Panc1 (cell line): ENCODE data around the gene ALK.

ENCODE experiments used
- POLR2AphosphoS5 ChIP-seq: IDR thresholded peaks from 2 replicates; pipeline ENCODE4 v1.6.1; 2012; ENCODE audit warnings: mild to moderate bottlenecking, low read depth, low read length, moderate library complexity
- TF ChIP-seq, protein P1 (sequence below): fragments of 450-650 bp; IDR thresholded peaks from 2 replicates; pipeline ENCODE4 v1.5.1; 2017; ENCODE audit warnings: mild to moderate bottlenecking
- TF ChIP-seq, protein P2 (sequence below), 2 experiments: IDR thresholded peaks; 2 replicates each; pipeline ENCODE4 v1.6.1; 2011 to 2012; ENCODE audit warnings: low read depth in 2 of 2, control low read depth in 1 of 2, low read length in 1 of 2, mild to moderate bottlenecking in 1 of 2, moderate library complexity in 1 of 2; ENCODE audit not compliant: insufficient read depth in 1 of 2

DNA sequence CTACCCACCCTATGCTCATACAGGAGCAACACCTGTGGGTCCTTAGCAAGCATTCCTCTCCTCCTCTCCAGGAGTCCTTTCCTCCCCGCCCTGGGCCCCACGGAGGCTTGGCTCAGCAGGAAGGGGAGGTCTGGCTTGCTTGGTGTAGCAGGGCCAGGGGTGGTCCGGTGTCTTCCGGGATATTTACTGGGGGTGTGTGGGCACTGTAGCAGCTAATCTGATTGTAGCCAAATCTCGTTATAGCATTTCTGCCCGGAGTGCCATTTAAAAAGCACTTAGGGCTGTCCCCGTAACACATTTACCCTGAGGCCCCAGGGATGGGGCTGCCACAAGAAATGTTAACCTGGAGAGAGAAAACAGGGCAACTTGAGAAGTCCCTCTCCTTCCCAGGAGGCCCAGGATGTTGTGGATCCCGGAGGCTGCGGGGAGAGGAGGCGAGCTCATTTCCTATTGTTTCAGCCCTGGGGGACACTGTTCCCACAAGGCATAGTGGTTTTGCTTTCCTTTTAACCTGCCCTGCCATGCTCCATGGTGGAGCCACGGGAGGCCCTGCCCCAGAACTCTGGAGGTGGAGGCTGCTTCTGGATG, 671.6 kb downstream of the ALK start:
- TF ChIP-seq POLR2AphosphoS5: no peak
- TF ChIP-seq, protein P1, sequence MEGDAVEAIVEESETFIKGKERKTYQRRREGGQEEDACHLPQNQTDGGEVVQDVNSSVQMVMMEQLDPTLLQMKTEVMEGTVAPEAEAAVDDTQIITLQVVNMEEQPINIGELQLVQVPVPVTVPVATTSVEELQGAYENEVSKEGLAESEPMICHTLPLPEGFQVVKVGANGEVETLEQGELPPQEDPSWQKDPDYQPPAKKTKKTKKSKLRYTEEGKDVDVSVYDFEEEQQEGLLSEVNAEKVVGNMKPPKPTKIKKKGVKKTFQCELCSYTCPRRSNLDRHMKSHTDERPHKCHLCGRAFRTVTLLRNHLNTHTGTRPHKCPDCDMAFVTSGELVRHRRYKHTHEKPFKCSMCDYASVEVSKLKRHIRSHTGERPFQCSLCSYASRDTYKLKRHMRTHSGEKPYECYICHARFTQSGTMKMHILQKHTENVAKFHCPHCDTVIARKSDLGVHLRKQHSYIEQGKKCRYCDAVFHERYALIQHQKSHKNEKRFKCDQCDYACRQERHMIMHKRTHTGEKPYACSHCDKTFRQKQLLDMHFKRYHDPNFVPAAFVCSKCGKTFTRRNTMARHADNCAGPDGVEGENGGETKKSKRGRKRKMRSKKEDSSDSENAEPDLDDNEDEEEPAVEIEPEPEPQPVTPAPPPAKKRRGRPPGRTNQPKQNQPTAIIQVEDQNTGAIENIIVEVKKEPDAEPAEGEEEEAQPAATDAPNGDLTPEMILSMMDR: no peak
- TF ChIP-seq, protein P2, sequence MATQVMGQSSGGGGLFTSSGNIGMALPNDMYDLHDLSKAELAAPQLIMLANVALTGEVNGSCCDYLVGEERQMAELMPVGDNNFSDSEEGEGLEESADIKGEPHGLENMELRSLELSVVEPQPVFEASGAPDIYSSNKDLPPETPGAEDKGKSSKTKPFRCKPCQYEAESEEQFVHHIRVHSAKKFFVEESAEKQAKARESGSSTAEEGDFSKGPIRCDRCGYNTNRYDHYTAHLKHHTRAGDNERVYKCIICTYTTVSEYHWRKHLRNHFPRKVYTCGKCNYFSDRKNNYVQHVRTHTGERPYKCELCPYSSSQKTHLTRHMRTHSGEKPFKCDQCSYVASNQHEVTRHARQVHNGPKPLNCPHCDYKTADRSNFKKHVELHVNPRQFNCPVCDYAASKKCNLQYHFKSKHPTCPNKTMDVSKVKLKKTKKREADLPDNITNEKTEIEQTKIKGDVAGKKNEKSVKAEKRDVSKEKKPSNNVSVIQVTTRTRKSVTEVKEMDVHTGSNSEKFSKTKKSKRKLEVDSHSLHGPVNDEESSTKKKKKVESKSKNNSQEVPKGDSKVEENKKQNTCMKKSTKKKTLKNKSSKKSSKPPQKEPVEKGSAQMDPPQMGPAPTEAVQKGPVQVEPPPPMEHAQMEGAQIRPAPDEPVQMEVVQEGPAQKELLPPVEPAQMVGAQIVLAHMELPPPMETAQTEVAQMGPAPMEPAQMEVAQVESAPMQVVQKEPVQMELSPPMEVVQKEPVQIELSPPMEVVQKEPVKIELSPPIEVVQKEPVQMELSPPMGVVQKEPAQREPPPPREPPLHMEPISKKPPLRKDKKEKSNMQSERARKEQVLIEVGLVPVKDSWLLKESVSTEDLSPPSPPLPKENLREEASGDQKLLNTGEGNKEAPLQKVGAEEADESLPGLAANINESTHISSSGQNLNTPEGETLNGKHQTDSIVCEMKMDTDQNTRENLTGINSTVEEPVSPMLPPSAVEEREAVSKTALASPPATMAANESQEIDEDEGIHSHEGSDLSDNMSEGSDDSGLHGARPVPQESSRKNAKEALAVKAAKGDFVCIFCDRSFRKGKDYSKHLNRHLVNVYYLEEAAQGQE (IDR thresholded peaks at IDR 0.05; ENCODE audit: insufficient read depth in 1 of 2, low read depth in 2 of 2, low read length in 1 of 2): no peak
